ENCODE data around the gene PROK1. TPM values are rescaled to one million over a fixed set of nuclear protein-coding genes. Genes with fewer than 3 reads are reported as not detected.
A peak's percentile ranks its signal among the peaks of the same experiment; 100 is the strongest.
"Not testable (repeated sequence)": the region's sequence is repeated elsewhere in the genome, so short reads cannot be mapped to it uniquely, and the experiment has no call there.

PROK1 gene
- total RNA-seq, 4 donors from 2014 or later = 0.35 to 2.3 TPM; not detected in 2

DNA sequence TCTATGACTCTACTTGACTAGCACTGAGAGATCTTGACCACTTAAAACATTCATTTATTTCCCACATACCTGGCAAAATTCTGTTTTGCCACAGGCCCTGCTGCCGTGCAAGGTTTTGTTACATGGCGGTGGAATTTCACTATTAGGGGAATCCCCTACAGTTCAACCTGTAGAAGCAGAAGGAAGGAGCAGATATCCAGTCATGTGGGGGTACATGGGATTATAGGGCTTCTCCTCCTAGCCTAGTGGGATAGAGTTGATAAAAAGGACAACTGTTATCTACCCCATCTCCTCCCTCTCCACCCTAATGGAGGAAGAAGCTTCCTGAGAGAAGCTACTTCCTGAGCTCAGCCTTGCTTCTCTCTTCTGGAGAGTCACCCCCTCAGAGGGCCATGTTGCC, 17.7 kb upstream of the PROK1 start:
- Histone ChIP-seq H3K4me1 (peaks cover 0 to 3% (median 0%) of the 10 kb centered on the region in 3 donors), H3K36me3 (no peaks in the 10 kb centered on the region), H3K27me3 (peaks cover 0 to 22% (median 0%) of the 10 kb centered on the region in 4 donors), H3K4me3 (no peak overlapping the region), H3K27ac (no peak overlapping the region), H3K9me3 (no peaks in the 10 kb centered on the region)
- DNase-seq = no peak
- WGBS, 2 donors = 64 to 72% methylated on average over 2 of the region's 2 CpGs
- TF ChIP-seq, protein P1, sequence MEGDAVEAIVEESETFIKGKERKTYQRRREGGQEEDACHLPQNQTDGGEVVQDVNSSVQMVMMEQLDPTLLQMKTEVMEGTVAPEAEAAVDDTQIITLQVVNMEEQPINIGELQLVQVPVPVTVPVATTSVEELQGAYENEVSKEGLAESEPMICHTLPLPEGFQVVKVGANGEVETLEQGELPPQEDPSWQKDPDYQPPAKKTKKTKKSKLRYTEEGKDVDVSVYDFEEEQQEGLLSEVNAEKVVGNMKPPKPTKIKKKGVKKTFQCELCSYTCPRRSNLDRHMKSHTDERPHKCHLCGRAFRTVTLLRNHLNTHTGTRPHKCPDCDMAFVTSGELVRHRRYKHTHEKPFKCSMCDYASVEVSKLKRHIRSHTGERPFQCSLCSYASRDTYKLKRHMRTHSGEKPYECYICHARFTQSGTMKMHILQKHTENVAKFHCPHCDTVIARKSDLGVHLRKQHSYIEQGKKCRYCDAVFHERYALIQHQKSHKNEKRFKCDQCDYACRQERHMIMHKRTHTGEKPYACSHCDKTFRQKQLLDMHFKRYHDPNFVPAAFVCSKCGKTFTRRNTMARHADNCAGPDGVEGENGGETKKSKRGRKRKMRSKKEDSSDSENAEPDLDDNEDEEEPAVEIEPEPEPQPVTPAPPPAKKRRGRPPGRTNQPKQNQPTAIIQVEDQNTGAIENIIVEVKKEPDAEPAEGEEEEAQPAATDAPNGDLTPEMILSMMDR (IDR thresholded peaks at IDR 0.05) = no peak
- no peak for TF ChIP-seq POLR2A (IDR thresholded peaks at IDR 0.05)
- intact Hi-C loops (cut with DNase I) = no loop called here

DNA sequence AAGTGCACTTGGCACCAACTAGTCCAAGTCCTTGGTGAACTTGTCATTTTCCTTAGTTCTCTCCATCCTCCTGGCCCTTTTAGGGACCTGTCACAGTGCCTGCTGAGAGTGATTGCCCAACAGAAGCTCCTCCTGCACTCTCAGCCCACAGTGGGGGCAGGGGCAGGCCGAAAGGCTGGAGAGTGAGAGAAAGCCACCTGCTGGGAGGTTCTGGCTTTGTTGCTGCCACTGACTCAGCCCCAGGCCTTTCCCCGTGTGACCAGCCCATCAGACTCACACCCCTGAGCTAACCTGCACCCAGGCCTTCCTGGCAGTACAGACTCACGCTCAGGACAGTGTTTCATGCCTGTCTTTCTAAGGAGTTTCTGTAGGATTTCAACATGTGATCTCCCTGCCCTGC, 17.1 kb upstream of the PROK1 start:
- no peaks in the 10 kb centered on the region for H3K9me3 ChIP-seq
- DNase-seq = no peak
- intact Hi-C loops (cut with DNase I) = no loop called here
- no peak overlapping the region for H3K4me3 ChIP-seq
- H3K36me3 ChIP-seq = no peaks in the 10 kb centered on the region
- no peak overlapping the region for H3K27ac ChIP-seq
- TF ChIP-seq, protein P1 (IDR thresholded peaks at IDR 0.05) = peak in 1 of 6 experiments; percentile 38
- no peak for TF ChIP-seq POLR2A (IDR thresholded peaks at IDR 0.05)
- peaks cover 0 to 22% (median 0%) of the 10 kb centered on the region in 4 donors for H3K27me3 ChIP-seq
- WGBS, 2 donors = 53 to 65% methylated on average over 2 of the region's 3 CpGs
- peaks cover 0 to 3% (median 0%) of the 10 kb centered on the region in 3 donors for H3K4me1 ChIP-seq

GRCh38 chr1:110434946-110435345, 16.0 kb upstream of the PROK1 start:
- intact Hi-C loops (cut with DNase I) = no loop called here
- no peaks in the 10 kb centered on the region for H3K9me3 ChIP-seq
- H3K36me3 ChIP-seq = no peaks in the 10 kb centered on the region
- DNase-seq = no peak
- H3K27me3 ChIP-seq = peaks cover 0 to 22% (median 0%) of the 10 kb centered on the region in 4 donors
- peaks cover 0 to 3% (median 0%) of the 10 kb centered on the region in 3 donors for H3K4me1 ChIP-seq
- no peak overlapping the region for H3K27ac ChIP-seq
- WGBS, 2 donors = 64 to 72% methylated on average over 2 to 3 of the region's 3 CpGs
- no peak overlapping the region for H3K4me3 ChIP-seq
- no peak for TF ChIP-seq POLR2A (IDR thresholded peaks at IDR 0.05)
- TF ChIP-seq, protein P1 (IDR thresholded peaks at IDR 0.05) = no peak

- WGBS, 2 donors = 57 to 76% methylated on average over 2 to 7 of the region's 7 CpGs
- Histone ChIP-seq H3K9me3 (no peaks in the 10 kb centered on the region), H3K4me1 (peaks cover 0 to 10% (median 0%) of the 10 kb centered on the region in 3 donors), H3K27me3 (peaks cover 0 to 5% (median 0%) of the 10 kb centered on the region in 4 donors), H3K27ac (no peak overlapping the region), H3K36me3 (no peaks in the 10 kb centered on the region), H3K4me3 (no peak overlapping the region)
- intact Hi-C loops (cut with DNase I) = no loop called here
- no peak for DNase-seq
- TF ChIP-seq, protein P1 (IDR thresholded peaks at IDR 0.05) = no peak
- TF ChIP-seq POLR2A (IDR thresholded peaks at IDR 0.05) = no peak
These were observed 14.3 kb upstream of the PROK1 start for GRCh38 chr1:110436635-110437034.

DNA sequence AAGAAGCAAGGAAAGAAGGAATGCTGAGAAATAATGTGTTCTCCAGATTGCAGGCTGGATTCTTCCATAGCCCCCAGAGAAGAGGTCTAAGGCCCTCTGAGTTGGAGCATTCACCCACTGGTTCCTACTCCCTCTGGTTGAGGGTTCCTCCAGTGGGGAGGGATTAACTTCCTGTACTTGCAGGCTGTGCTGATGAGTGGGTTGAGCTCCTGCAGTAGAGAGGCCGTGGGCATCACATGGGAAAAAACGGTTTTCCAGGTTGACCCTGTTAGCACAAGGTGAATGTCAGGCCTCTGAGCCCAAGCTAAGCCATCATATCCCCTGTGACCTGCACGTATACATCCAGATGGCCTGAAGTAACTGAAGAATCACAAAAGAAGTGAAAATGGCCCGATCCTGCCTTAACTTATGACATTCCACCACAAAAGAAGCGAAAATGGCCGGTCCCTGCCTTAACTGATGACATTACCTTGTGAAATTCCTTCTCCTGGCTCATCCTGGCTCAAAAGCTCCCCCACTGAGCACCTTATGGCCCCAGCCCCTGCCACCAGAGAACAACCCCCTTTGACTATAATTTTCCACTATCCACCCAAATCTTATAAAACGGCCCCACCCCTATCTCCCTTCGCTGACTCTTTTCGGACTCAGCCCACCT, 13.2 kb upstream of the PROK1 start:
- H3K4me3 ChIP-seq; H3K36me3 ChIP-seq; H3K4me1 ChIP-seq; H3K27ac ChIP-seq; intact Hi-C loops (cut with DNase I); H3K27me3 ChIP-seq; H3K9me3 ChIP-seq; DNase-seq: not testable (repeated sequence)
- 66% methylated on average over 8 to 9 of the region's 9 CpGs for WGBS, 2 donors
